ENCODE results near the gene ATP5F1E.
"Not testable (repeated sequence)": the region's sequence is repeated elsewhere in the genome, so short reads cannot be mapped to it uniquely, and the experiment has no call there.

Gene ATP5F1E

DNA sequence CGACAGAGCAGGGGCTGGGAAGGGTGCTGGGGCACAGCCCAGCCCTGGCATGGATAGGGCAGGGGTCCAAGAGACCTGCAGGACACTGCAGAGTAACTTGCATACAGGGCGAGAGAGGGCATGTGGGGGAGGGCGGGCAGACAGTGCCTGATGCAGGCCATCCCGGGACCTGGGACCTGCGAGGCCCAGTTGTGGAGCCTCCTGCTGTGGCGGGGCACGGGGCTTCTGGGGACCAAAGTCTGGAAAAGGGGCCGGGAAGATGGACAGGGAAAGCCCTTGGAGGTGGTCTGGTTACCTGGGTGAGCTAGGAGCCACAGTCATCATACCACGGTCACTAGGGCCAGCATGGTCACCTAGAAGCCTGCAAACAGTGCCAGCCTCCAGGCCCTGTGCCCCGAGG, 13.3 kb downstream of the ATP5F1E start:
- DNase-seq: no peak

DNA sequence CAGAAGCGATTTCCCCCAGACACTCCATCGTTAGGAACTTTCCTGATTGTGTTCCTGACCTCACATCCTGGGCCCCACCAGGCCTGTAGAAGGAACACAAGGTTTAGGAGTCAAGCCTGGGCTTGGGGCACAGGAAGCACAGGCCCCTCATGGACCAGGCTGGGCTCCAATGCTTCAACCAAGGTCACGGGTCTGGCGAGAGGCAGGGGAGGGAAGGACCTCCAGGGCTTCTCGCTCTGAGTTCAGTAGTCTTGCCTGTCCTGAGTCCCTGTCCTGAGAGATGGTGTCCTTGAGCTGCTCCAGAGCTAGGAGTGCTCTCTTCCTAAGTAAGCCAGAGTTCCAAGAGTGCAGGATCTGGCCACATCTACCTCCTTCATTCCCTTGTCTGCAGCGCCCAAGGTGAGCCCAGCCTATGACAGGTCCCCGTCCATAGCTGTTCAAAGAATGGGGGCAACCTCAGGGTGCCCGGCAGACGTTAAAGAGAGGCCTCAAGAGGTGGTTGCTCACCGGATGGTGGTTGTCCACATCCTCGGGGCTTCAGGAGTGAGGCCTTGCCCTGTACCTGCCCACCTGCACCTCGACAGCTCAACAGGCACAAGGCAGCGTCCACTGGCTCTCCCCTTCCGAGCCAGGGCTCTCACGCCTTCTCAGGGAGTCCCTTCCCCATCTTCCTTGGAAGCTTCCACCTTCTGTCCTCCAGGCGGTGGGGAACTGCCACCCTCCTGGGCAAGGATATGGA, 14.5 kb downstream of the ATP5F1E start:
- DNase-seq: no peak

DNA sequence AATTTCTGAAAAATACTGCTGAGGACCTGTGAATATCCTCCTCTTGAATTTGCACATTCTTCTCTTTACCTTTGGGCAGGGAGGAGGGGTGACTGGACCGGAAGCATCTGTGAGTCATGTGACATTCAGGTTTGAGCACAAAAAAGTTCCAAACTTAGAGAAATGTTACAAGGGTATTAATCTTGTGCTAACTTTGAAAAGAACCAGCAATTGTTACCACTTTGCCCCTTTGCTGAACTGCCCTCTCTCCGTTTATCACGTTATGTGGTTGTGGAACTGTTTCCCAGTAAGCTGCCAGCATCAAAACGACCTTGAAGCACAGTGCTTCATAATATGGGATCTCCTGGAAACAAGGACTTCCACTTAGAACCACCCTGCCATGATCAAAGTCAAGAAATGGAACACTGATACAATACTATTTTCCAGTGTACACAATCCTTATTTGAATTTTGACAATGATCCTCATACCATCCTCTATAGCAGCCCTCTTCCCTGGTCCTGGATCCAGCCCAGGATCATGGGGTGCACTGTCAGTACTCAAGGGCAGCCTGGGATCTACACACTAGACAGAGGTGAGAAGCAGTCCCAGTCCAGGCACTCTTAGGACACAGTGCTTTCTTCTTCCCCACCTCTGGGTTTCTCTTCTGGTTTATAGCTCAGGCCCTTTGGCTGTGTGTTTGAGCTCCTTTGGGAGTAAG, 15.2 kb downstream of the ATP5F1E start:
- DNase-seq: no peak

DNA sequence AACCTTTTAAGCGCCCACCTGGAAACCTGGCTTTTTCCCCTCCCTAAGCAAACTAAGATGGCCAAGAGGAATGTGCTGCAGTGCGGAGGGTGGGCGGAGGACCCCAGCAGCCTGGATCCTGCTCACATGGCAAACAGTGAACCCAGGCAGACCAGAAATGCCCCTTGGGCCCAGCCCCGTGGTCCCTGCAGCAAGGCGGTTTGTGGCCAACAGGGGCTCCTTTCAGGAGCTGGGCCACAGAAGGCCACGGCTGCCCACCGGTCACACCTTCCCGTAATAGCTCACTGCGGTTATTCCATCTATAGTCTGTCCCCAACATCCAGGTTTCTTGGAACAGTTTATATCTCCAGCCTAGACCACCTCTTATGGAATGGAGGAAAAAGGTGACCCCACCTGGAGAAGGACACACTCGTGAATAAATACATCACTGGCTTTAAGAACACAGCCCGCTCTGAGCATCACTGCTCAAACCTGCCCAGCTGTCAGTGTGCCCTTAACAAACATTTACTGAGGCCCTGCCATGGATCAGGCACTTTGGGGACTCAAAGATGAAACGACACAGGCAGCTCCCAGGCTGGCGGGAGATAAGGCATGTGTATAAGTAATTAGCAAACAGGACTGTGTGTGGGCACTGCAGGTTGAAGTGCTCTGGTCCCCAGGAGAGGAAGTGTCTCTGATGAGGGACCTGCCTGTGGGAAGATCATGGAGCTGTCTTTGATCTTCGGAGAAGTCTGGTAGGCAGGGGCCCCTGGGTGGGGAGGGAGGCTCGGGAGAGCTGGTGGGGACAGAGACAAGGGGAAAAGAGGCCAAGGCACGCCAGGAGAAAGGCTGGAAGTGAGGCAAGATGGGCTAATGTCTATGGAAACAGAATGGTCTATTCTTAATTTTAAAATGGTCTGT, 16.1 kb downstream of the ATP5F1E start:
- peak; percentile 53 for DNase-seq

DNA sequence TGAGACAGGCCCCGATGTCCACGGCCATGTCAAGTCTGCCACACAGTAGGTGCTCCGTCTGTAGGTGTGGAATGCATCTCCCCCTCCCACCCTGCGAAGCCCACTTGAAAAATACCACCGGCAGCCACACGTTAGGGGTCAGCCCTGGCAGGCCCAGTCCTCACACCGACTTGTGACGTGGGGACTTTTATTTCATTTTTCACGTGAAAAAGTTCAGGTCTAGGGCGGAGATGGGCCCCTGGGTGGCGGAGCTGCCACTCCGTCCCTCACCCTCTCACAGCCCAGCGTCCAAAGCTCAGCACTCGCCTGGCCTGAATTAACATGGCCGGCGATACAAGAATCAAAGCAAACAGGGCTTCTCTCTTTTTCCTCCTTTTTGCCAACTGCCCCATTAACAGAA, 16.7 kb downstream of the ATP5F1E start:
- no peak for DNase-seq

- no peak for DNase-seq
These were observed 17.3 kb downstream of the ATP5F1E start for GRCh38 chr20:59014680-59015389.

GRCh38 chr20:59013959-59014608, 18.1 kb downstream of the ATP5F1E start:
- DNase-seq: no peak

- no peak for DNase-seq
These were observed 18.8 kb downstream of the ATP5F1E start for GRCh38 chr20:59013031-59013951.

DNA sequence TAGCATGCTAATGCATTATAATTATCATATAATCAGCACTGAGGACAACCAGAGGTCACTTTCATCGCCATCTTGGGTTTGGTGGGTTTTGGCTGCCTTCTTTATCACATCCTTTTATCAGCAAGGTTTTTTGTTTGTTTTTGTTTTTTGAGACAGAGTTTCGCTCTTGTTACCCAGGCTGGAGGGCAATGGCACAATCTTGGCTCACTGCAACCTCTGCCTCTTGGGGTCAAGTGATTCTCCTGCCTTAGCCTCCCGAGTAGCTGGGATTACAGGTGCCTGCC, 20.3 kb downstream of the ATP5F1E start:
- not testable (repeated sequence) for DNase-seq

- no peak for DNase-seq
These were observed 20.9 kb downstream of the ATP5F1E start for GRCh38 chr20:59010995-59011873.

GRCh38 chr20:59010321-59010994, 21.7 kb downstream of the ATP5F1E start:
- no peak for DNase-seq

DNA sequence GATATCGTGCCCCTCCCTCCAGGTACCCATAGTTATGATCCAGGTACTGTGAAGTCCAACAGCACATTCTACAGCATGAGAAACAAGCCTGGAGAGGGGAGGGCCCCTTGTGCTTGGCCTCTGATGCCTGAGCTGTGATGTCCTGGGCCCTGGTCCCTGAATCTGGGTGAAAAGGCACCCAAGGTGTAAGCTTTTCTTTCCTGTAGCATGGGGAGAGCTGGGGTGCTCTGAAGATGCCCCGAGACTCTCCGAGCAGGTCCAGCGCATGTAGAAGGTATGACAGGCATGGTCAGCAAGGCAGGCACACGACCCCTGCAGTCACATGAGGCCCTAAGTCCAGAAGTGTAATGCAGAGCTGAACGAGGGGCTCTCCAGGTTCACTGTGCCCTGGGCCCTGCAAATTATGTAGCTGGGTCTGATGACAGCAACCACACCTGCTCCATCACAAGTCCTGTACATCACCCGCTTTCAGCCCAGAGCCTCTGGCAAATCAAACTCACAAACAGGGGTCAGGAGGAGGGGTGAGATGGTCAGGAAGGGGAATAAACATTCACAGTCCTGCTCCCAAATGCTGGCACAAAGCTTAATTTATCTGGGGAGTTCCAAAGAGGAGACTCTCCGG, 23.3 kb downstream of the ATP5F1E start:
- DNase-seq: no peak

GRCh38 chr20:59007665-59008511, 24.2 kb downstream of the ATP5F1E start:
- no peak for DNase-seq

- DNase-seq: peak; percentile 69
These were observed 25.1 kb downstream of the ATP5F1E start, which contains the start of gene CTSZ for GRCh38 chr20:59006864-59007664. CTSZ (minus strand) TSS chr20:59007254; CDS start chr20:59007128, 126 bp downstream.

DNA sequence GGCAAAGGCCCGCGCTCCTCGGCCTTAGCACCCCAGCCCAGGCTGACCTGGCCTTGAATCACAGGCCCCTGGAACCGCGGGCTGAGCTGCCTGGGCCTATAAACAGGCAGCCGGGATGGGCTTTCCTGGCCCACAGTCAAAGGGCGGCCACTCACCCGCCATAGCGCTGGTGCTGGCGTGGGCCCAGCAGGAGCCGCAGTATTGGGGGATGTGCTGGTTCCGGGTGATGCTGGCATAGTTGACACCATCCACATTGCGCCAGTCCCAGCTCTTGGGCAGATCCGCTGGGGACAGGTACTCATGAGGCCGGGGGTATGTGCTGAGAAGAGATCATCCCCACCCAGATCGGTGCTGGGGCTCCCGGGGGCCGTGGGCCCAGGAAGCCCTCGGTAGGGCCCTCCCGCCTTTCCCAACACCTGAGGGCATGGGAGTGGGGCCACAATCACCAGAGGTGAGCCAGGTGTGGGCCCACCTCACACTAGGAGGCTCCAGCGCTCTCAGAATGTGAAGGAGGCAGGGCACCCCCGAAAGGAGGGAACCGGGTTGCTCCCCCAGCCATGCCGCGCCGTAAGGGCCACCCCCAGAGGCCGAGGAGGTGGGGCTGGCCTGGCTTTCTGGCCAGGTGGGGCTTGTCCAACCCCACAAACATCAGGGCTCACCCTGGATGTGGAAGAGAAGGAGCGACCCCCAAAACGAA, 25.8 kb downstream of the ATP5F1E start:
- no peak for DNase-seq

DNA sequence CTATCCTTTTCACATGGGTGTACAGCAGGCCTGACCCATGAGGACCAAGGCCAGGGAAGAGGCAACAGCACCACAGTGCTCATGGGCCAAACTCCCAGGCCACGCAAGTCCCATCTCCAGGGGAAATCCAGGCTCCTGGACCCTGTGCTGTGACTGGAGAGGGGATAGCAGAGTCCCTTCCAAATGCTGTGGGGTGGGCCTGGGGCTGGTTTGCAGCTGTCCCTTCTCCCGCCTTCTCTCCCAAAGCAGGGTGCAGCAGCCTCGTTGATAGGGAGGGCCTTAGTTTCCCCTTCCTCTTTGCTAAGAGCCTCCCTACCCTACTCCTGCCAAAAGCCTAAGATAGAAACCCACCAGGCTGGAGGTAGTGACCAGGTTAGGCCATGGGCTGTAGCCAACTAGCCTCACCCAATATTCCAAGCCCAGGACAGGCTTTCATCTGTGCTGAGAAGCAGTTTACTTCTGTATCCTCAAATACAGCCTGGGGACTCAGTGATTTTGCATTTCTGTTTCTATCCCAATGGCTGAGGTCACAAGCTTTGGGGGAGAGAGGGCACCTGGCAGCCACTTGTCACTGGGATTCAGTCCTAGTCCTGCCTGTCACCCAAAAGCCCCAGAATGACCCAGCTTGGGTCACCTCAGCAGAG, 26.5 kb downstream of the ATP5F1E start:
- DNase-seq: no peak

Measured in DMS53 (cell line).